ENCODE measurements around the gene MIPOL1. TPM values are rescaled to one million over a fixed set of nuclear protein-coding genes. Genes with fewer than 3 reads are reported as not detected.

The MIPOL1 gene
- total RNA-seq, 2 experiments from 2014 or later: not detected

DNA sequence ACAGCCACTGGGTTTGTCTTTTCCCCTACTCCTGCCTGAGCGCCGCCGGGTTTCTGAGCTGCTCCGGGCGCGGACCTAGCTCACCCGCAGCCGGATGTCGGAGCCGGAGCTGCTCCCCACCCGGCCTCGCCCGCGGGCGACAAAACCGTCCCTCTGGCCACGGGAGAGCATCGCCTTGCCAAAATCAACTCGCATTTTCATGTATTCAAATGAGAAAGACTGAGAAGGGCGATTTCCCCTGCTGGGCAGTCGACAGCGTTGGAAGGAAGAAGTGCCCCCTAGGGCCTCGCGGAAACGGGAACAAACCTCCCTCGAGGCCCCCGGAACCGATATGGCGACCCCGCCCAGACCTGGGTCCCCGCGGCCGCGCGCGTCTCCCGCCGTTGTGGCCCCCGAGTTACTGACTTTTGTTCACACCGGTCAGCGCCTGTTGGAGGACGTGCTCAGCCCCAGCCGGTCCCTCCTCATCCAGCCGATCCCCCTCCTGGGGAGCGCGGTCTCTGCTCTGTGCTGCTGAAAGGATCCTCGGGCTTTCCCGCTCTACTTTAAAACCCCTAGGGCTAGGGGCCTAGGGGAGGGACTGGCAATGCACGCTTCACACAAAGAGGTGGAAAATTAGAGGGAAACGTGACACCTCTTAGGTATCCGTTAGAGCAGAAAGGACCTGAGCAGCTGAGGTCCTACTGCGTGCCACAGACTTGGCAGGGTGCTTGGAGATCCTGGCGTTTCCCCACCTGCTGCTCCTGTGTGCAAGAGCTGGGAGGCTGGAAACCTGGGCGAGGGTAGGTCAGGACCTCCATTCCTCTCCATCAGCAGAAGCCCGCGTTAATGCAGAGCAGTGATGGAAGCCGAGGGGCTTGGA lies 402.0 kb downstream of the MIPOL1 start:
- DNase-seq (ENCODE audit: low spot score): no peak
- no TSS peak for BruUV-seq (replicated peaks)
- H3K9me2 ChIP-seq (ENCODE audit: insufficient read depth, low read length): no peaks in the 10 kb centered on the region
- H3K79me2 ChIP-seq (ENCODE audit: insufficient read depth, low read depth, low read length): no peaks in the 10 kb centered on the region
- no peak overlapping the region for H3K27ac ChIP-seq (ENCODE audit: low read depth, low read length, poor library complexity, severe bottlenecking)
- H3K36me3 ChIP-seq (ENCODE audit: insufficient read depth, low read length): no peaks in the 10 kb centered on the region
- H2AFZ ChIP-seq (ENCODE audit: low read length): no peak overlapping the region
- H3K9me3 ChIP-seq (ENCODE audit: low read length): no peaks in the 10 kb centered on the region
- no peaks in the 10 kb centered on the region for H4K20me1 ChIP-seq (ENCODE audit: insufficient read depth, low read length)
- H3K4me2 ChIP-seq (ENCODE audit: low read length): no peak overlapping the region
- intact Hi-C loops (cut with micrococcal nuclease; ENCODE audit: unreplicated experiment): no loop called here
- TF ChIP-seq, protein P1, sequence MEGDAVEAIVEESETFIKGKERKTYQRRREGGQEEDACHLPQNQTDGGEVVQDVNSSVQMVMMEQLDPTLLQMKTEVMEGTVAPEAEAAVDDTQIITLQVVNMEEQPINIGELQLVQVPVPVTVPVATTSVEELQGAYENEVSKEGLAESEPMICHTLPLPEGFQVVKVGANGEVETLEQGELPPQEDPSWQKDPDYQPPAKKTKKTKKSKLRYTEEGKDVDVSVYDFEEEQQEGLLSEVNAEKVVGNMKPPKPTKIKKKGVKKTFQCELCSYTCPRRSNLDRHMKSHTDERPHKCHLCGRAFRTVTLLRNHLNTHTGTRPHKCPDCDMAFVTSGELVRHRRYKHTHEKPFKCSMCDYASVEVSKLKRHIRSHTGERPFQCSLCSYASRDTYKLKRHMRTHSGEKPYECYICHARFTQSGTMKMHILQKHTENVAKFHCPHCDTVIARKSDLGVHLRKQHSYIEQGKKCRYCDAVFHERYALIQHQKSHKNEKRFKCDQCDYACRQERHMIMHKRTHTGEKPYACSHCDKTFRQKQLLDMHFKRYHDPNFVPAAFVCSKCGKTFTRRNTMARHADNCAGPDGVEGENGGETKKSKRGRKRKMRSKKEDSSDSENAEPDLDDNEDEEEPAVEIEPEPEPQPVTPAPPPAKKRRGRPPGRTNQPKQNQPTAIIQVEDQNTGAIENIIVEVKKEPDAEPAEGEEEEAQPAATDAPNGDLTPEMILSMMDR (conservative IDR thresholded peaks at IDR 0.05; ENCODE audit: low read length): no peak
- TF ChIP-seq EZH2phosphoT487 (IDR thresholded peaks at IDR 0.05; ENCODE audit: borderline replicate concordance, low read depth, low read length): no peak
- CTCF ChIA-PET (ENCODE audit: unreplicated experiment): no interaction called here
- H3K4me3 ChIP-seq (ENCODE audit: low read depth, low read length, poor library complexity, severe bottlenecking): no peak overlapping the region
- no peaks in the 10 kb centered on the region for H3K4me1 ChIP-seq (ENCODE audit: insufficient read depth, low read length, poor library complexity, severe bottlenecking)
- POLR2A ChIA-PET: no interaction called here

DNA sequence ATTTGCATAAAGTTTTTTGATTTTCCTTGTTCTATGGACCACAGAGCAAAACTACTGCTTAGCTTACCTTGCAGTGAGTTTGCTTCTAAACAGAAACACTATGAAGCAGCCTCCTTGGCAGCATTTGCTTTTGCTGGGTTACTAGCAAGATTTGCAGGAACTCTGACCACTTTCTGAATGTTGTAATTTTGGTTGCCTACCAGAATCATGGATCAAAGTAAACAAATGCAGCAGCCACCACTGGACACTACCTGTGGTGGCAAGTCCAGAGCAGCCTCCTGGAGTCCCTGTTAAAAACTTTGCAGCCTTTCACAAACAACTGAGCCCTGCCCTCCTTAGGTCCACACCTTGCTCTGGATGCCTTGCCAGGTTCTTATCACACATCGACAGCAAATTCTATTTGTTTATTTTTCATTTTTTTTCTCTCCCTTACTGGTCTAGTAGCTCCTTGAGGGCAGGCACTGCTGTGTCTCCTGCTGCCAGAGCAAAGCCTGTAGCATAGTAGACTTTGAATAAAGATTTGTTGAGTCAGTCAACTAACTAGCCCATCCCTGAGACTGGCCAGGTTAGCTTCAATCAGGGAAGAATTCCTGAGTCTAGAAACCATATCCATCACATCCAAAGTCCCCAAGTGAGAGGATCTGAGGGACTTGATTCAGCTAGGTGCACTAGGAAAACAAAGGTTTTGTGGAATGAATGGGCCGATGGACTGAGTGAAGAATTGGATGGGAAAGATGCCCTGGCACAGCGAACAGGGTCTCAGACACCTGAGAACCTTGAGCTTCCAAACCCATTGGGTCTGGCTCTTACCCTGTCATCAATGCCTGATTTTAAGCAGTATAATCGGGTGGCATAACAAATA lies 403.4 kb downstream of the MIPOL1 start:
- BruUV-seq (replicated peaks): no TSS peak
- no peak overlapping the region for H3K4me3 ChIP-seq (ENCODE audit: low read depth, low read length, poor library complexity, severe bottlenecking)
- no peak overlapping the region for H2AFZ ChIP-seq (ENCODE audit: low read length)
- H3K79me2 ChIP-seq (ENCODE audit: insufficient read depth, low read depth, low read length): no peaks in the 10 kb centered on the region
- ChIA-PET POLR2A (no interaction called here), CTCF (ENCODE audit: unreplicated experiment) (interaction anchor here (0.6 kb wide), 1 partner anchor 590 kb away, joined by 3 read pairs; no protein-coding TSS in a partner anchor)
- intact Hi-C loops (cut with micrococcal nuclease; ENCODE audit: unreplicated experiment): no loop called here
- no peaks in the 10 kb centered on the region for H4K20me1 ChIP-seq (ENCODE audit: insufficient read depth, low read length)
- no peaks in the 10 kb centered on the region for H3K9me2 ChIP-seq (ENCODE audit: insufficient read depth, low read length)
- no peaks in the 10 kb centered on the region for H3K36me3 ChIP-seq (ENCODE audit: insufficient read depth, low read length)
- H3K4me1 ChIP-seq (ENCODE audit: insufficient read depth, low read length, poor library complexity, severe bottlenecking): no peaks in the 10 kb centered on the region
- TF ChIP-seq, protein P1 (conservative IDR thresholded peaks at IDR 0.05; ENCODE audit: low read length): no peak
- TF ChIP-seq EZH2phosphoT487 (IDR thresholded peaks at IDR 0.05; ENCODE audit: borderline replicate concordance, low read depth, low read length): no peak
- no peak overlapping the region for H3K27ac ChIP-seq (ENCODE audit: low read depth, low read length, poor library complexity, severe bottlenecking)
- no peak for DNase-seq (ENCODE audit: low spot score)
- no peaks in the 10 kb centered on the region for H3K9me3 ChIP-seq (ENCODE audit: low read length)
- no peak overlapping the region for H3K4me2 ChIP-seq (ENCODE audit: low read length)
